PC-3 (cell line): ENCODE data around the gene PSMD1.

ENCODE experiments used
- EZH2 ChIP-seq: fragments of 300-600 bp; sonication (generic); IDR thresholded peaks from one replicate; pipeline ENCODE4 v1.6.1; 2017; ENCODE audit warnings: antibody characterized with exemption, mild to moderate bottlenecking, low read length; ENCODE audit not compliant: unreplicated experiment
- TF ChIP-seq, protein P1 (sequence below): fragments of 300-600 bp; sonication (generic); conservative IDR thresholded peaks from 2 replicates; pipeline ENCODE4 v1.5.1; 2017; ENCODE audit warnings: antibody characterized with exemption, low read depth, mild to moderate bottlenecking, low read length

DNA sequence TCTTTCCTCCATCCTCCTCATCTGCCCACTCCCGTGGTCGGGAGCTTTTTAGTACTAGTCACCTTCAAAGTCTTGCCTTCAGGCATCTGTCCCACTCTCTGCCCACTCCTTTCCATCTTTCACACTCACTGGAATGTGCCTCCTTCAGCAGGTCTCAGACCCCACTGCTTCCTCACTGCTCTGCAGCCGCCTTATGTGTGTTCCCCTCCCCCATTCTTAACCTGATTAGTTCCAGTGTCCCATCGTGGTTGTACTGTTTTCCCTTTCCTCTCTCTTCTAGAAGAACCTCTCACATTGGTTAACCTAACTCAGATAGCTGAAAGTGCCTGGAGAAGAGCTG is 144.8 kb downstream of the PSMD1 start:
- TF ChIP-seq, protein P1, sequence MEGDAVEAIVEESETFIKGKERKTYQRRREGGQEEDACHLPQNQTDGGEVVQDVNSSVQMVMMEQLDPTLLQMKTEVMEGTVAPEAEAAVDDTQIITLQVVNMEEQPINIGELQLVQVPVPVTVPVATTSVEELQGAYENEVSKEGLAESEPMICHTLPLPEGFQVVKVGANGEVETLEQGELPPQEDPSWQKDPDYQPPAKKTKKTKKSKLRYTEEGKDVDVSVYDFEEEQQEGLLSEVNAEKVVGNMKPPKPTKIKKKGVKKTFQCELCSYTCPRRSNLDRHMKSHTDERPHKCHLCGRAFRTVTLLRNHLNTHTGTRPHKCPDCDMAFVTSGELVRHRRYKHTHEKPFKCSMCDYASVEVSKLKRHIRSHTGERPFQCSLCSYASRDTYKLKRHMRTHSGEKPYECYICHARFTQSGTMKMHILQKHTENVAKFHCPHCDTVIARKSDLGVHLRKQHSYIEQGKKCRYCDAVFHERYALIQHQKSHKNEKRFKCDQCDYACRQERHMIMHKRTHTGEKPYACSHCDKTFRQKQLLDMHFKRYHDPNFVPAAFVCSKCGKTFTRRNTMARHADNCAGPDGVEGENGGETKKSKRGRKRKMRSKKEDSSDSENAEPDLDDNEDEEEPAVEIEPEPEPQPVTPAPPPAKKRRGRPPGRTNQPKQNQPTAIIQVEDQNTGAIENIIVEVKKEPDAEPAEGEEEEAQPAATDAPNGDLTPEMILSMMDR: no peak
- no peak for TF ChIP-seq EZH2
